CD4-positive, alpha-beta T cell treated with Interleukin-15 for 1 hour (primary cell): ENCODE results near the gene CAMK2D.
A peak's percentile ranks its signal among the peaks of the same experiment; 100 is the strongest.

ENCODE experiments used
- DNase-seq: peaks from one replicate; pipeline ENCODE4 v3.0.0-alpha.2; 2020

CAMK2D gene

DNA sequence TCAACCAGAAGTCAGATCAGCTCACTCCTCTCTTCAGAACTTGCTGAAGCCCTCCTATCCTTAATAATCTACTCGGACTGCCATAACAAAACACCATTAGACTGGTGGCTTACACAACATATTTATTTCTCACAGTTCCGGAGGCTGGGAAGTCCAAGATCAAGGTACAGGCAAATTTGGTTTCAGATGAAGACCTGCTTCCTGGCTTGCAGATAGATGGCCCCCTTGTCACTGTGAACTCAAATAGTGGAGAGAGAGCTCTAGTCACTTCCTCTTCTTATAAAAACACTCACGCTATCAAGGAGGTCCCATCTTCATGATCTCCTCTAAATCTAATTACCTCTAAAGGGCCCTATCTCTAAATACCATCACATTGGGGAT lies 125.1 kb downstream of the CAMK2D start:
- DNase-seq, result peak; percentile 18

- DNase-seq, result no peak
These were observed 125.7 kb downstream of the CAMK2D start for GRCh38 chr4:113635739-113636437.

GRCh38 chr4:113634081-113634969 lies 127.2 kb downstream of the CAMK2D start:
- DNase-seq, result no peak

GRCh38 chr4:113633467-113633866 lies 128.1 kb downstream of the CAMK2D start:
- DNase-seq, result no peak

DNA sequence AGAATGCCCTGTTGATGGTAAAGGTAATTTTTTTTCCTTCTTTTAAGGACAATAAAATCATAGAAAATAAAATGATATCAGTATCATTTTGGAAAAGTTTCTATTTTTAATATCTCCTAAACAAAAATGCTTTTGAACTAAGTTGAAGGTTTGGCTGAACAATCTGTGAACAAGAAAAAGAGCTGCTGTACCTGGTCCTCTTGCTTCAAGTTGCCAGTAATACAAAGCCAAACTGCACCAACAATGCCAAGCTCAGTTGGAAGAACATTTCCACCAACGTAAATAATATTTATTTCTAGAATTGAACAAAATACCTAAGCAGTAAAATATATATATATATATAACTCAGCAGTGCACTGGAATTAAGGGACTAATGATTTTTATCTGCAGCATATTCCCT lies 132.8 kb downstream of the CAMK2D start:
- no peak for DNase-seq

GRCh38 chr4:113627321-113627720 lies 134.2 kb downstream of the CAMK2D start:
- DNase-seq, result no peak

DNA sequence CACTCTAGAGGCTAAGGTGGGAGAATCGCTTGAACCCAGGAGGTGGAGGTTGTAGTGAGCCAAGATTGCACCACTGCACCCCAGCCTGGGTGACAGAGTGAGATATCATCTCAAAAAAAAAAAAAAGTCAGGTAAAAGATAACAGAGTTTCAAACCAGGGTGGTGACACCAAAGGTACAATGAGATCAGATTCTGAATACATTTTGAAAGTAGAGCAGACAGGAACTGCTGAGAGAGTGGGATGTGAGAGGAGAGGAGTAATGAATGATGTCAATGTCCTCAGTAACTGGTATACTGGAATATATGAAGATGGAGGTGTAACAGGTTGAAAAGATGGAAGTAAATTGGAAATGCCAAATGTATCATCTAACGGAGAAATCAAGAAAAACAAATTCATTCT lies 135.6 kb downstream of the CAMK2D start:
- DNase-seq, result no peak

- no peak for DNase-seq
These were observed 138.2 kb downstream of the CAMK2D start for GRCh38 chr4:113623274-113623894.

DNA sequence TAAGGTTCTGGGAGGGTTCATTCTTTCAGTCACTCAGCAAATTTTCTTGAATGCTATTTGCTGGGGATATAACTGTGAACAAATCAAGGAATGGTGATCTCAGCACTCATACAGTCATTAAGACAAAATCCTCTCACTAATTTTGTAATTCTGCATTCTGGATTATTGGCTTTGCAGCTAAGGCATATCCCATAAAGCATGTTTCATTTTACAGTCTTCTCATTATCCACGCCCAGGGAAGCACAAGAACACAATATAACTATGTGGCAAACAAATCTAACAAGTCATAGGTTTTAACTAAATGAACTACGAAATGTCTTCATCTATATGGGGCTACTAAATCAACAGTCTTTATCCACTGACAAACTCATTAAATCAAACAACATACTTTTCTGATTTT lies 139.9 kb downstream of the CAMK2D start:
- DNase-seq, result no peak

- DNase-seq, result no peak
These were observed 141.5 kb downstream of the CAMK2D start for GRCh38 chr4:113620032-113620431.

DNA sequence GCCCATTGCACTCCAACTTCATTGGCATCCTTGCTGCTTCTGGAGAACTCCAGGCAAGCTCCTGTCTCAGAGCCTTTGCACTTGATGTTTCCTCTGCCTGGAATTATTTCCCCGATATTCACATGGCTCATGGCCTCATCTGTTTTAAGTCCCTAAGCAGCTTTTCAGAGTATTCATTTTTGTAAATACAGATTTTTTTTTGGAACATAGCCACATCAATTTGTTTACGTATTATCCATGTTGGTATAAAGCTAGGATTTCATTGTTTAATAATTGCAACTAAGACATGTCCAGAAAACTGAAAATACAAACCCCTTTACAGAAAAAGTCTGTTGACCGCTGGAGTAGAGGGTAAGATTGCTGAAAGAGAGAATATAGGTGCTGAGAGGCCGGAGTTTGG lies 142.0 kb downstream of the CAMK2D start:
- DNase-seq, result no peak

GRCh38 chr4:113618205-113618604 lies 143.3 kb downstream of the CAMK2D start:
- DNase-seq, result no peak

- no peak for DNase-seq
These were observed 144.3 kb downstream of the CAMK2D start for GRCh38 chr4:113617195-113617594.

DNA sequence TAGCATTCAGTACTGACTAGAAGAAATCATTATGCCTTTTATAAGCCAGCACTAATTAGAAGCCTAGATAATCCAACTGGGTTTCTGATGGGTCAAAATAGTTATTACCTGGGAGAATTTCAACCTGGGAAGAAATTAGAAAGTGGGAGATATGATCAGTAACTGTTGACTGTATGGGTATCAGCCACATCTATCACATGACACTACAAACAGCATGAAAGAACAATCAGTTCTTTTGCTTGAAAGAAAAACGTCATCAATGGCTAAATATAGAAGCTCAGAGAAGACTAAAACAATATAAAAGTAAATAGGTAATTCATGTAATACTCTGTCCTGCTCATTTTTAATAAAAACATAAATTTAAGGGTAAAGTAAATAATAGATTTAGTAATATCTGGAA lies 145.1 kb downstream of the CAMK2D start:
- DNase-seq, result no peak

GRCh38 chr4:113614414-113614813 lies 147.1 kb downstream of the CAMK2D start:
- DNase-seq, result no peak

DNA sequence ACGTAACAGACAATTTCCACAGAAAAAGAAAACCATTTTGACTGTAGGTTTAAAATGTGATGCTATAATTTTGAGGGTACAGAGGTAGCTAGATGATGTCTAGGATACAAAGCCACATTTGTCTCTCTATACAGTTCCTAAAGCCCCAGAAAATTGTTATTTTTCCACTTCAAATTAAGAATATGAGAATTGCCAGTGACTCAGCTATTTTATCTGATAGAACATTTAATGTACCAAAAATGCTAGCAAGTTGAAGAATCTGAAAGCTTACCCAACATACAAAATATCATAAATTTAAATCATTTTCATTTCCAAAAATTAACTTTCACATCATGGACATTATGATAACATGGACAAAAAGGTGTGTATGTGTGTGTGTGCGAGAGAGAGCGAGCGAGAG lies 148.0 kb downstream of the CAMK2D start:
- DNase-seq, result no peak

GRCh38 chr4:113610537-113610936 lies 151.0 kb downstream of the CAMK2D start:
- DNase-seq, result no peak

DNA sequence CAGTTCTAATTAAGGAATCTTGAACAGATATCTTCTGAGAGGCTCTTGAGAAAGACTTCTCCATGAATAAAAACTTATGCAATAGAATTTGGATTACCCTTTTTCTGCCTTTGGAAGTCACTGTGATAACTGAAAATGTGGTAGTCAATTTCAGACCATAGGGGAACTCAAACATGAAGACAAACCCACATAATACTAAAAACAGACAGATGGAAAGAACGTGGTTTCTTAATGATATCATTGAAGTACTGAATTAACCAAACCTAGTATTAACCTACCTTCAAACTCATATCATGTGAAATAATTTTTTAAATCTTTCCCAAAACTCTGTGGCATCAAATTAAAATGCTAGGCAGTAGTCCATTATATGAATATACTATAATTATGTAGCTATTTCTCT lies 153.5 kb downstream of the CAMK2D start:
- no peak for DNase-seq

GRCh38 chr4:113607147-113607720 lies 154.3 kb downstream of the CAMK2D start:
- DNase-seq, result no peak

GRCh38 chr4:113604955-113605354 lies 156.6 kb downstream of the CAMK2D start:
- DNase-seq, result no peak

DNA sequence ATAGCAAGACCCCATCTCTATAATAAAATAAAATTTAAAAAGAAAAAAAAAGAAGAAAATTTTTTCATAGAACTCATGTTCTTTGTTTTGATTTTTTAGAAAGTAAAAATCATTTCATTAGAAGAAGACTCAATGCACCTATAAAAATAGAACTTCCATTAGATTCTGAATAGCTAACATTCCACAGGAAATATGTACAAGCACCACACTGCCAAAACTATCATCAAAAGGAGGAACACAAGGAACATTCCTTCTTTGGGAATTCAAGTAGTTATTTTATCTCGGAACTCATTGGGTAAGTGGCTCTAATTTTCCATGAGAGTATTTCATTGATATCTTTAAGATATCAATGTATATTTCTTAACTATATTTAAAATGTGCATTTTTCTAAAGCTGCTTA lies 157.6 kb downstream of the CAMK2D start:
- DNase-seq, result no peak

GRCh38 chr4:113602646-113603228 lies 158.8 kb downstream of the CAMK2D start:
- no peak for DNase-seq

GRCh38 chr4:113601636-113602035 lies 159.9 kb downstream of the CAMK2D start:
- no peak for DNase-seq
